HepG2 (cell line): Measurements from ENCODE around the gene KAZN. TPM values are rescaled to one million over a fixed set of nuclear protein-coding genes. Genes with fewer than 3 reads are reported as not detected.

Experiments used
- ATAC-seq: fragments of 200-7000 bp; cut with Tn5 transposase; 3 replicates; pipeline ENCODE4 v1.9.1; 2020; ENCODE audit warnings: mild to moderate bottlenecking, moderate library complexity
- BruUV-seq: library from RNA; stranded (reverse); fragments of 400-500 nt; replicated peaks from 2 replicates; lab custom pipeline; 2021; lab: Mats Ljungman, UMichigan
- CTCF ChIA-PET: fragments of 300-600 bp; formaldehyde crosslinking; extraction: SDS; loops from one replicate; lab custom pipeline; 2021; ENCODE audit warnings: low total read pairs, inconsistent platforms, low intra/inter-chr PET ratio; lab: Yijun Ruan, JAX
- POLR2A ChIA-PET: fragments of 350-600 bp; sonication (Branson Sonifier 250); formaldehyde crosslinking; loops from one replicate; lab custom pipeline; 2020; ENCODE audit warnings: antibody characterized with exemption, inconsistent platforms; lab: Yijun Ruan, JAX
- DNase-seq: peaks from one replicate; pipeline ENCODE4 v3.0.0-alpha.2; 2015; ENCODE audit warnings: low spot score
- FAIRE-seq: peaks from 3 replicates; lab custom pipeline; 2011; peaks lifted over from hg19 to GRCh38; lab: Jason Lieb, UNC
- H2AFZ ChIP-seq: one replicate; pipeline ENCODE4 v1.6.1; 2011; ENCODE audit warnings: low read length, inconsistent platforms
- H3K27ac ChIP-seq: fragments of 300-600 bp; 3 replicates; pipeline ENCODE4 v1.8.0; 2011; ENCODE audit warnings: mixed run types, mild to moderate bottlenecking, mixed read lengths, low read length, inconsistent platforms; ENCODE audit not compliant: insufficient read depth; ENCODE audit errors: extremely low read length
- H3K27me3 ChIP-seq, 2 experiments: fragments of 200-600 bp in 1 of 2; 2 replicates in 1 of 2; 3 replicates in 1 of 2; pipeline versions ENCODE4 v1.6.0 to v1.8.0; 2011; ENCODE audit warnings: low read length in 2 of 2, mild to moderate bottlenecking in 2 of 2, moderate library complexity in 2 of 2, inconsistent platforms in 1 of 2; ENCODE audit not compliant: insufficient read depth in 2 of 2, control insufficient read depth in 1 of 2
- H3K36me3 ChIP-seq, 2 experiments: fragments of 200-600 bp in 1 of 2; replicated peaks in 1 of 2; 2 replicates in 1 of 2; 3 replicates in 1 of 2; pipeline versions ENCODE4 v1.5.1 to v1.8.0; 2011; ENCODE audit warnings: low read length in 2 of 2, inconsistent platforms in 1 of 2; ENCODE audit not compliant: insufficient read depth in 2 of 2, control insufficient read depth in 1 of 2
- H3K4me1 ChIP-seq: 2 replicates; pipeline ENCODE4 v1.5.1; 2012; ENCODE audit warnings: low read length, inconsistent platforms; ENCODE audit not compliant: insufficient read depth
- H3K4me2 ChIP-seq: 2 replicates; pipeline ENCODE4 v1.6.0; 2011; ENCODE audit warnings: low read depth, low read length, inconsistent platforms
- H3K4me3 ChIP-seq, 3 experiments: fragments of 200-600 bp in 1 of 3; sonication (generic), shearing (Covaris generic) in 1 of 3; replicated peaks in 1 of 3; 2 replicates each; pipeline ENCODE4 v1.5.1; 2011 to 2016; ENCODE audit warnings: low read length in 3 of 3, inconsistent platforms in 2 of 3, low read depth in 2 of 3, mild to moderate bottlenecking in 2 of 3, control low read depth in 1 of 3, mixed read lengths in 1 of 3; ENCODE audit not compliant: insufficient read depth in 1 of 3
- H3K79me2 ChIP-seq: one replicate; pipeline ENCODE4 v1.6.1; 2011; ENCODE audit warnings: low read length, inconsistent platforms; ENCODE audit not compliant: insufficient read depth
- H3K9ac ChIP-seq: 2 replicates; pipeline ENCODE4 v1.6.0; 2011; ENCODE audit warnings: mild to moderate bottlenecking, low read depth, low read length, inconsistent platforms; ENCODE audit not compliant: insufficient read depth
- H3K9me3 ChIP-seq: 2 replicates; pipeline ENCODE4 v1.5.1; 2012; ENCODE audit warnings: mild to moderate bottlenecking, low read length
- H4K20me1 ChIP-seq: 2 replicates; pipeline ENCODE4 v1.6.0; 2011; ENCODE audit warnings: inconsistent platforms, mild to moderate bottlenecking, low read length, moderate library complexity; ENCODE audit not compliant: insufficient read depth
- ZFY ChIP-seq: sonication (generic); formaldehyde crosslinking; IDR thresholded peaks from 2 replicates; pipeline ENCODE4 v1.4.0; 2020; ENCODE audit warnings: missing genetic modification reagents
- ZNF263 ChIP-seq: sonication (generic); formaldehyde crosslinking; IDR thresholded peaks from 2 replicates; pipeline ENCODE4 v1.4.0; 2020; ENCODE audit warnings: missing genetic modification reagents
- ZNF598 ChIP-seq: sonication (generic); formaldehyde crosslinking; IDR thresholded peaks from 2 replicates; pipeline ENCODE4 v1.5.1; 2020; ENCODE audit warnings: mild to moderate bottlenecking, missing genetic modification reagents, borderline replicate concordance
- ZNF766 ChIP-seq: sonication (generic); formaldehyde crosslinking; IDR thresholded peaks from 2 replicates; pipeline ENCODE4 v1.5.0; 2020; ENCODE audit warnings: missing genetic modification reagents, borderline replicate concordance
- WGBS: methylation state at CpG from one replicate; pipeline ENCODE4 v1.1.6; 2017; ENCODE audit warnings: low lambda C conversion rate; 5-methylcytosine and 5-hydroxymethylcytosine counted together
- in situ Hi-C: cut with HindIII; loops from 2 replicates; pipeline ENCODE4 v1.10.0; 2017; ENCODE audit warnings: low pct_unique_long_range_greater_than_20kb; ENCODE audit not compliant: extremely low pct_ligation_motif_present
- intact Hi-C: fragments of 100-400 bp; cut with micrococcal nuclease; formaldehyde crosslinking; loops from one replicate; pipeline ENCODE4 v1.10.0; 2022; ENCODE audit not compliant: unreplicated experiment
- polyA plus RNA-seq, 8 experiments: library from polyadenylated mRNA; depleted of rRNA in 3 of 8; stranded (reverse) in 7 of 8; unstranded in 1 of 8; fragments of >200 nt; fragmentation: Illumina TruSeq in 4 of 8; extraction: Trizol in 4 of 8; gene quantifications; 2 replicates each; pipeline versions ENCODE4 v1.2.1 to v1.2.3, GENCODE V29; 2011 to 2016; ENCODE audit warnings: low read depth in 4 of 8, missing spikeins in 1 of 8, mixed read lengths in 1 of 8; ENCODE audit not compliant: insufficient read depth in 1 of 8
- total RNA-seq, 5 experiments: library from RNA; depleted of rRNA; stranded (reverse); fragments of >200 nt; fragmentation: Illumina TruSeq; extraction: Trizol; gene quantifications; 2 replicates each; pipeline ENCODE4 v1.2.3, GENCODE V29; 2016; ENCODE audit warnings: low read depth in 1 of 5
- TF ChIP-seq, protein P1 (sequence below): sonication (generic); formaldehyde crosslinking; IDR thresholded peaks from 2 replicates; pipeline ENCODE4 v1.4.0; 2020; ENCODE audit warnings: mild to moderate bottlenecking, low read depth, missing genetic modification reagents

Gene KAZN
- total and polyA plus RNA-seq, 2 of the 13 experiments (the other 11 are each of a cell fraction or from before 2014, with no cell fraction given): 10.4 to 13.5 TPM

DNA sequence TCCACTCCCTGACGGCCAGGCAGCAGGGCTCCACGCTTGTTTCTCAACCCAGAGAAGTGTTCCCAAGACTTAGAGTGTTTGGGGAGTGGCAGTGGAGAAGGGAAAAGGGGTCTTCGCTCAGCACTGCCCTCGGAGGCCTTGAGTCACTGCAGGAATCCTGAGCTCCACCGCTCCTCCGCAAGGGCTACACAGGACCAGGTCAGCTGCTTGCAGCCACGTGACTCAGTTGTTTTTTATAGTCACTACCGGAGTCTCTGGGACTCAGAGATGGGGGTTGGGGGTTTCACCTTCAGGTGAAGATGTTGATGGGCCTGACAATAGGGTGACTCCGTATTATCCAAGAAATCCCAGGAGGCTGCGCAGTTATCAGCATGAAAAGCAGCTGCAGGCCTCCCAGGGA, 478.9 kb downstream of the KAZN start (continued):
- TF ChIP-seq, protein P1, sequence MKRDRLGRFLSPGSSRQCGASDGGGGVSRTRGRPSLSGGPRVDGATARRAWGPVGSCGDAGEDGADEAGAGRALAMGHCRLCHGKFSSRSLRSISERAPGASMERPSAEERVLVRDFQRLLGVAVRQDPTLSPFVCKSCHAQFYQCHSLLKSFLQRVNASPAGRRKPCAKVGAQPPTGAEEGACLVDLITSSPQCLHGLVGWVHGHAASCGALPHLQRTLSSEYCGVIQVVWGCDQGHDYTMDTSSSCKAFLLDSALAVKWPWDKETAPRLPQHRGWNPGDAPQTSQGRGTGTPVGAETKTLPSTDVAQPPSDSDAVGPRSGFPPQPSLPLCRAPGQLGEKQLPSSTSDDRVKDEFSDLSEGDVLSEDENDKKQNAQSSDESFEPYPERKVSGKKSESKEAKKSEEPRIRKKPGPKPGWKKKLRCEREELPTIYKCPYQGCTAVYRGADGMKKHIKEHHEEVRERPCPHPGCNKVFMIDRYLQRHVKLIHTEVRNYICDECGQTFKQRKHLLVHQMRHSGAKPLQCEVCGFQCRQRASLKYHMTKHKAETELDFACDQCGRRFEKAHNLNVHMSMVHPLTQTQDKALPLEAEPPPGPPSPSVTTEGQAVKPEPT (CRISPR knock-in tag): no peak

DNA sequence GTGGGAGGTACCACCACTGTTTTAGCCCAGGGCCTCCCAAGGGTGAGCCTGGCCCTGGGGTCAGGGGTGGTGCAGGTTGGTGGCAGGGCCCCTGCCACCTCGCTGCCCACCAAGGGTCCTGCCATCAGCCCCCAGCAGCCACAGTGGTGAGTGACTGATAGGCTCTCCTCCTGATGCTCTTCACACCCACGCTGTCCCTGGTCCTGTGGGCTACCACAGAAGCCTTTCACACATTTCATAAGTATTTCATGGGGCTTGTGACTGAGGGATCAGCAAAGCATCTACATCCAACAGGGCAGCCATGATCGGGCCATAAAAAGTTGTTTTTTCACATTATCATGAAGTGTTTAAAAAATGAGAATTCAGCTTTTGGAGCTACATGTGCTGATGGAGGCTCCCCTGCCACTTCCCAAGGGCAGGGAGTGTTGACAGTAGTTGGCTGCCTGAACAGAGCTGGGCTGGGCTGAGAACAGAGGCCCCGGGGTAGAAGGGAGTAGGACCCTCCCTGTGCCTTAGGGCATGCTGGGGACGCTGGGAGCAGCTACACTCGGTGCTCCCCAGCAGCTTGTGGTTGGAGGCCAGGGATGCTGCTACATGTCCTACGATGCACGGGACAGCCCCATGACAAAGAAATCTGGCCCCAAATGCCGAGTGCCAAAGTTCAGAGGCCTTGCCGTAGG, 482.0 kb downstream of the KAZN start:
- 0 out of 2 replicates have a peak, but pooled peaks cover 2% of the 10 kb centered on the region for H4K20me1 ChIP-seq
- H3K27ac ChIP-seq: no peak overlapping the region
- no TSS peak for BruUV-seq
- no peak overlapping the region for H2AFZ ChIP-seq
- H3K4me1 ChIP-seq: peaks cover 16% of the 10 kb centered on the region
- intact Hi-C loops: no loop called here
- H3K27me3 ChIP-seq: peaks cover 1 to 13% of the 10 kb centered on the region in 2 experiments; a peak in 4 of 5 replicates
- no peaks in the 10 kb centered on the region for H3K36me3 ChIP-seq
- POLR2A ChIA-PET: no interaction called here
- H3K4me2 ChIP-seq: no peak overlapping the region
- WGBS: 28% methylated on average over 8 of the region's 10 CpGs
- ATAC-seq (peak; percentile 26), DNase-seq (no peak)
- H3K9me3 ChIP-seq: no peaks in the 10 kb centered on the region
- in situ Hi-C loops: no loop called here
- H3K79me2 ChIP-seq: no peaks in the 10 kb centered on the region
- TF ChIP-seq ZNF766 (CRISPR knock-in tag): no peak
- TF ChIP-seq ZFY (CRISPR knock-in tag): peak; percentile 15; the same call in 1 of the 2 replicates
- no peak for TF ChIP-seq ZNF598 (CRISPR knock-in tag)
- peak; percentile 70; the same call in 1 of the 2 replicates for TF ChIP-seq ZNF263 (CRISPR knock-in tag)
- TF ChIP-seq, all 625 proteins: peak for 2
- CTCF ChIA-PET: no interaction called here
- no peak overlapping the region for H3K4me3 ChIP-seq
- H3K9ac ChIP-seq: no peak overlapping the region
- FAIRE-seq: no peak
